HG02943 (cell line): ENCODE measurements around the gene PIGM.

ENCODE experiments used
- ATAC-seq: cut with Tn5 transposase; IDR thresholded peaks from one replicate; pipeline ENCODE4 v1.9.1; 2021; ENCODE audit warnings: mild to moderate bottlenecking, low read depth, moderate library complexity; ENCODE audit not compliant: unreplicated experiment

The PIGM gene

DNA sequence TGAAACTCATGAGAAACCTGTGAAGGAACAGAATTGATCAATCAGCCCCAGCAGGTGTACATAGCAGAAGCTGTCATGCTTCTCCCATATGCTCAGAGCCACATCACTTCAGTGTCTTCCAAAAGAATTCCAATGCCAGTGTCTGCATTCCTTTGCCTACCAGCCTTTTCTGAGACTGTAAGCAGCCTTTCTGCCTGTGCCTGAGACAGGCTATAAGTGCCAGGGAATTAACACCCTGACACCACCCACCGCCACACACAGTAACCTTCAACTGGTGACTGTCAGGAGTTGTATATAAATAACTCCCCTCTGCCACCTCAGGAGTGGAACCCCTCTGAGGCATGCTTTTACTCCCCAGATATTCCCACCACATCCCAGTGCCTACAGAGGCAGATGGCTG is 39.6 kb downstream of the PIGM start:
- ATAC-seq: no peak

- ATAC-seq: no peak
Measured at GRCh38 chr1:159991513-159991912, 40.3 kb downstream of the PIGM start.

DNA sequence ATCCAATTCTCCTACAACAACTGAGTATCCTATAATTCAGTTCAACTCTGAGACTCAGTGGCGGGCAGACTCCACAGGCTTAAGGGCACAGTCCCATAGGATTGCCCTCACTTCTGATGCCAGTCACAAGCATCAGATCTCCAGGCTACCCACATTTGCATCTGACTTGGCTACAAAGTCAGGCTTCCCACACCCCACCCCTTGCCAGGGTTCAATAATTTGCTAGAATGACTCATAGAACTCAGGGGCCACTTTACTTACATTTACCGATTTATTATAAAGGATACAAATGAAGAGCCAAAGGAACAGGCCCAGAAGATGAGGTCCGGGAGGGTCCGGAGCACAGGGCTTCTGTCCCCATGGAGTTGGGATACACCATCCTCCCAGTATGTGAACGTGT is 41.8 kb downstream of the PIGM start:
- no peak for ATAC-seq

DNA sequence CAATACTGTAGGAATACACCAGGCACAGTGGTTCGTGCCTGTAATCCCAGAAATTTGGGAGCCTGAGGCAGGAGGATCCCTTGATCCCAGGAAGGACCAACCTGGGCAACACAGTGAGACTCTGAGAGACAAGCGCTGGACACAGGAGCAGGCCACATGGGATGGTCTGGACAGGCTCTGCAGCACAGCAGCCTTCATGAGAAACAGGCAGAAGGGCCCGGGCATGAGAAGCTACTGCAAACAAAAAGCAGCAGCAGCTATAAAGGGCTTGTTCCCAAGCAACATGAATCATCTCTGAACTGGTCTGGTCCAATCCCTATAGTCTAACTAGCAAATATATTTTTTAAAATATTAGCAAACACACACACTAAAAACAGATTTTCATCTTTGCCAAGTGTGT is 42.2 kb downstream of the PIGM start:
- no peak for ATAC-seq

DNA sequence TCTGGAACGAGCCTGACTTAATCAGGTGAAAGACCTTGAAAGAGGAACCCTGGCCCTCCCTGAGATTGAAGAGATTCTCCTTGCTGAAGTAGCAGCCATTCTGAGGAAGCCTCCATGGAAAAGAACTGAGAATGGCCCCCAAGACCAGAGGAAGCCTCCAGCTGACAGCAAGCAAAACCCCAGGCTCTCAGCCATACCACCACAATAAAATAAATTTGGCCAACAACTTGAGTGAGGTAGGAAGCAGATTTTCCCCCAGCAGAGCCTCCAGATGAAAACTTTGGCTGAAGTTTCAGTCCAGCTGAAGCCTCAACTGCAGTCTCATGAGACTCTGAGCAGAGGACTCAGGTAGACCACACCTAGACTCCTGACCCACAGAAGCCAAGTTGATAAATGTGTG is 43.8 kb downstream of the PIGM start:
- ATAC-seq: no peak

DNA sequence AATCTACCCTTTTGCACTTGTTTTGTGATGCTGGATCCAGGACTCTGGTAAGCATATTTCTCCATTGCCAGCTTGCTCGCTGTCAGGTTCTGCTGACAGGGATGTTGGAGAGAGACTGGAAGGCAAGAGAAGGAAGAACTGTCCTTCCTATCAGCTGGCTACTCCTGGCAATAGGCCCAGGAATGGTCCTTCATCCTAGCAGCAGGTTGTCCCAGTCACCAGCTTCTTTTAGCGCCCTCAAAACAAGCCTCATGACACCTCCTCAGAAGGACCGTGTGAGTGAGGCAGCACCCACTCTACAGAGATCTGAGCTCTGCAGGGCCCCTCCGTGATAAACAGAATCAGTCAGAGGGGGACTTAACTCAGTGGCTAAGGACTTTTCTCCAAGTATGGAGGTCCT is 44.6 kb downstream of the PIGM start:
- no peak for ATAC-seq

GRCh38 chr1:159986531-159986930 is 45.3 kb downstream of the PIGM start:
- no peak for ATAC-seq

DNA sequence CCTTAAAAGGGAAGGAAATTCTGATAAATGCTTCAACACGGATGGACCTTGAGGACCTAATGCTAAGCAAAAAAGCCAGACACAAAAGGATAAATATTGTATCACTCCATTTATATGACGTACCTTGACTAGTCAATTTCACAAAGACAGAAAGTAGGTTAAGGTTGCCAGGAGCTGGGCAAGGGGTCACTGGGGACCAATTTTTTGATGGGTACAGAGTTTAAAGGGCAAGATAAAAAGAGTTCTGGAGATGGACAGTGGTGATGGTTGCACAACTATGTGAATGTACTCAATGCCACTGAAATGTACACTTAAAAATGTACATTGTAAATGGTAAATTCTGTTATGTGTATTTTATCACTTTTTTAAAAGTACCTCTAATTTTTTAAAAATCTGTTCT is 45.7 kb downstream of the PIGM start:
- ATAC-seq: no peak

GRCh38 chr1:159985473-159985872 is 46.3 kb downstream of the PIGM start:
- ATAC-seq: no peak

DNA sequence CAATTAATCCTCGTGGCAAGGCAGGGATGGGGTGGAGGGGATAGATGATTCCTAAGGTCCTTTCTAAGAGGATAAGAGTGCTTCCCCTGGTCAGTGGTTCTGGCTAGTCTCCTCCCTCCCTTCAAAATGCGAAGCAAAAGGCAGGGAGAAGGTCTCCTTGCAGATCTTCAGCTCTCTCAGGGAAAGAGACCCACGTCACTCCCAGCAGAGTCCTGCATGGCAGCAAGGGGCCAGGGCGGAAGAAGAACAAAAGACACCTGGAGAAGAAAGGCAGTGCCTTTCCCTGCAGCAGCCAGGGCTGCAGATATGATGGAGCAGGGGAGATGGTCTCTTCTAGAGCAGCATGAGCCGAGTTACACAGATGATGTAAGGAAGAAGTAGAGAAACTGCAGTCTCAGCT is 48.1 kb downstream of the PIGM start:
- ATAC-seq: no peak

DNA sequence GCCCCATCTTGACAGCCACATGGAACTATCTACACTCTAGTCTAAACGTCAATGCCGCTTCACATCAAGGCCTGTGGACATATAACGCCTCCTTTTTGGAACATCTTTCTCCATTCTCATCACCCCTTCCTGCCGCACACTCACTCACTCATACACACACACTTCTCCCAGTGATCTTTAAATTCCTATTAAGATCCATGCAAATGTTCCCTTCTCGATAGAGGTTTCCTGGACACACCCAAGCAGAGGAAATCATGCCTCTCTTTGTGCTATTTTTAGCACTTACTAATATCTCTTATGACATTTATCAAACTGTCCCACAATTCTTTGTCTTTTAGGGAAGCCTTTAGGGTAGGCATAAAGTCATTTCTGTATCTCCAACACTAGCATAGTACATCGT is 49.5 kb downstream of the PIGM start:
- no peak for ATAC-seq

DNA sequence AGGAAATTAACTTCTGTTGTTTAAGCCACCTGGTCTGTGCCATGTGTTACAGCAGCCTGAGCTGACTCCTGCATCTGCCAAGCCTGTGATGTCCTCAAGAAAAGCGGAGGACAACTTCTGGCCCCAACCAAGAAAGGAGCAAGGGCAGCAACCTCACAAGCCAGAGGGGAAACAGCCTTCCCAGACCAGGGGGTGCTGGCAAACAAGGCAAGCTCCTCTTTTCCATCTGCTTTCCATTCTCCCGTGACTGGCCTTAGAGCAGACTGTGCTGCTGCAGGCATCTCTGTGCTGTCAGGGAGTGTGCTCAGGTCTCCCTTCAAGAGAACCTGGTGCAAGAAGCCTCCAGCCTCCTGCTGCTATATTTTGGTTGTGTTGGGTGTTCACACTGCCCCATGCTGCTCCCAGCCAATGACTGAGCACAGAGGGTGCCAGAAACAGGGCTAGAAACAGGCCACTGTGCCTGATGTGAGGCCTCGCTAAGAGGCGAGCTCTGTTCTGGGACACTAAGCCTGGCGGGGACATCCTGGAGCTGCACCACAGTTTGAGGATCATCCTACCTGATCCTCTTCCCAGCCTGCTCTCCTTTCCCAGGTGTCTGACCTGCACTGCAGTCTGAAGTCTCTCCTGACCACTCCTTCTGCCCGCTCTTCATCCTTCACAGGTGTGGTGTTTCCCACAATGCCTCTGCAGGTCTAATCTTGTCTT is 50.3 kb downstream of the PIGM start:
- ATAC-seq: no peak

GRCh38 chr1:159980786-159981185 is 51.0 kb downstream of the PIGM start:
- no peak for ATAC-seq

DNA sequence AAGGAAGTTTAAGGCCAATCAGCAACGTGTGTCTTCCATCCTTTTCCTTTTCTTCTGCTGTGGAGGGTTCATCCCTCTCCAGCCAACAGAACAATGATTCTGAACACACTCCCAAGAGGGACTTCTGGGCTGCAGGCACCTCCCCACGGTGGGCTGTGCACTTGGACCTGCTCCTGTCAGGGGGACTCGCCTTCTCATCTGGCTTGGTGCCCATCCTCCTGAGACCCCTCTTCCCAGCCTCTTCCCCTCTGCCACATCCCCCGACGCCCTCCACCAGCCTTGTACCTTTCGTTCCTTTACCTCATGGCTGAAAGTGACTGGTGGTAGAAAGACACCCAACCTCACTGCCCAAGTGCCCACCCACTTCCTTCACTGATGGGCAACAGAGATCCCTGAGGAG is 51.7 kb downstream of the PIGM start:
- no peak for ATAC-seq

DNA sequence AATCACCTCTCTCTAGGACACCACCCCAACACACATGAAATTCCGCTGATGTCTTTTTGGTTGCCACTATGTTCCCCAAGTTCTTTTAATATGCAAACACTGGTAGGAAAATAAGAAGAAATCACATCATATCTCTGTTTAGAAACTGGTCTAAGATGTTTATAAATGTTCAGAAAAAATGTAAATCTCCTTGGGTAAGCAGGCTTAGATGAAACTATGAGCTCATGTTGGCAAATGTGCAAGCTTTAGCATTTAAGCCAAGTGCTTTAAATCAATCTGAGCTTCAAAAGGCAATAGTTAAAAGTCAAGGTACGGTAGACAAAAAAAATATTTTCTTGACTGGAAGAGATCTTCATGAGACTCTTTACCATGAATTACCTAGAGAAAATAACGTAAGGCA is 52.5 kb downstream of the PIGM start:
- no peak for ATAC-seq

DNA sequence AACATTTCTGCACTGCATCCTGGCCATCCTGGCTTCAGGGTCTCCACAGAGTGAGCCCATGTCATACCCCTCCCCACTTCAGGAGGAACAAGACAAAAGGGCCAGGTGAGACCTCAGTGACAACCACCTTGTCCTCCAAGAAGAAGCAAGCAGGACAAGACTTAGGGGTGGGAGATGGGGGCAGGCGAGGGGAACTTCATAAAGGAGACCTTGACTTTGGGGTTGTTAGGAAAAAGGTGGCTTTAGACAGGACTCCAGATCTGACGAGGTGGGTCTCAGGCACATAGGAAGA is 53.7 kb downstream of the PIGM start:
- ATAC-seq: no peak

GRCh38 chr1:159977364-159978106 is 54.3 kb downstream of the PIGM start:
- ATAC-seq: no peak
